ENCODE results near the gene TTLL10.

The TTLL10 gene

DNA sequence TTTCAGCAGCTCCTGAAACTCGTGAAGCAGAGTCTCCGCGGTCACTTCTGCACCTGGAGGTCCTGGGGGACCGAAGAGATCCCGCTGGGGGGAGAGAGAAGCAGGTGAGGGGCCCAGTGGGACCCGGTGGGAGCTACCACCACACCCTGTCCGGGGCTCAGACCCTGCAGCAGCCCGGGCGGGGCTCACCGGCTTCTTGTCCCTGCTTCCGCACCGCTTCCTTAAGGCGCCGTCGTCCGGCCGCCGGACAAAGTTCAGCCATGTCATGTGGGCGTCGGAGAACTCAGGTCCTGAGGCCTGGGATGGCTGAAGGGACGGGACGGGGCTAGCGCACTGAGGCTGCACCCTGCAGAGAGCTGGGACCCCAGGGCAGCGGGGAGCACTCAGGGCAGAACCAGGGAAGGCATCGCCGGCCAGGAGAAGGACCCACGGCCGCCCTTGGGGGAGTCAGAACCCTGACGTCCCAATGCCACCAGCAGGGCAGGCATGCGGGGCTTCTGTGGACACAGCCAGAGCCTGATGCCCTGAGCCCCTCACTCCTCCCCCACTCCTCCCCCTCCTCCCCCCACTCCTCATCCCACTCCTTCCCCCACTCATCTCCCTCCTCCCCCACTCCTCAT, 70.6 kb downstream of the TTLL10 start:
- TF ChIP-seq, protein P1, sequence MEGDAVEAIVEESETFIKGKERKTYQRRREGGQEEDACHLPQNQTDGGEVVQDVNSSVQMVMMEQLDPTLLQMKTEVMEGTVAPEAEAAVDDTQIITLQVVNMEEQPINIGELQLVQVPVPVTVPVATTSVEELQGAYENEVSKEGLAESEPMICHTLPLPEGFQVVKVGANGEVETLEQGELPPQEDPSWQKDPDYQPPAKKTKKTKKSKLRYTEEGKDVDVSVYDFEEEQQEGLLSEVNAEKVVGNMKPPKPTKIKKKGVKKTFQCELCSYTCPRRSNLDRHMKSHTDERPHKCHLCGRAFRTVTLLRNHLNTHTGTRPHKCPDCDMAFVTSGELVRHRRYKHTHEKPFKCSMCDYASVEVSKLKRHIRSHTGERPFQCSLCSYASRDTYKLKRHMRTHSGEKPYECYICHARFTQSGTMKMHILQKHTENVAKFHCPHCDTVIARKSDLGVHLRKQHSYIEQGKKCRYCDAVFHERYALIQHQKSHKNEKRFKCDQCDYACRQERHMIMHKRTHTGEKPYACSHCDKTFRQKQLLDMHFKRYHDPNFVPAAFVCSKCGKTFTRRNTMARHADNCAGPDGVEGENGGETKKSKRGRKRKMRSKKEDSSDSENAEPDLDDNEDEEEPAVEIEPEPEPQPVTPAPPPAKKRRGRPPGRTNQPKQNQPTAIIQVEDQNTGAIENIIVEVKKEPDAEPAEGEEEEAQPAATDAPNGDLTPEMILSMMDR (IDR thresholded peaks at IDR 0.05; ENCODE audit: low read depth, low read length, missing control alignments): no peak
- DNase-seq (ENCODE audit: low read depth): no peak
- no peak overlapping the region for H3K4me3 ChIP-seq (ENCODE audit: low read depth, low read length)

DNA sequence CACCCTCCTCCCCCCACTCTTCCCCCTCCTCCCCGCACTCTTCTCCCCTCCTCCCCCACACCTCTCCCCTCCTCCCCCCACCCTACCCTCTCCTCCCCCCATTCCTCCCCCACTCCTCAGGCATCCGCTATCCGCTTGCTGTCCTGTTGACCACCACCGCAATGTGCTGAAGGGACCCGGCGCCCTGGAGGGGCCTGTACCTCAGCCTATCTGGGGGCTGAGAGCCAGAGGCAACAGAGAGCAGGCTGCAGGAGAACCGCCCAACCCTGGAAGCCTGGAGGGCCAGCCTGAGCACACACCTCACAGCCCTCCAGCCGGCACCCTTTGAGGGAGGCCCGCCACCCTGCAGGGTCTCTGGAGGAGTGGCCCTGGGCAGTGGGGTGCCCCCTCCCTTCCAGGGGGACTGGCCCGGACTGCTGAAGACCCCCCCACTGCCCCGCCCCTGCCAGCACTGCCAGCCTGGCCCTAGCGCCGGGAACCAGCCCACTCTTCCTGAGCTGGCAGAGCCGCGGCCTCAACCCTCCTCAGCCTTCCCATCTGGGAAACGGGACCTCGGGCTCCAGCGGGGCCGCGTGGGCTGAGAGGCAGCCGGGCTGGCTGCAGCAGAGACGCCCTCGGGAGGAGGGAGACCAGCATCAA, 71.6 kb downstream of the TTLL10 start:
- no peak overlapping the region for H3K4me3 ChIP-seq (ENCODE audit: low read depth, low read length)
- DNase-seq (ENCODE audit: low read depth): no peak
- TF ChIP-seq, protein P1 (IDR thresholded peaks at IDR 0.05; ENCODE audit: low read depth, low read length, missing control alignments): no peak

DNA sequence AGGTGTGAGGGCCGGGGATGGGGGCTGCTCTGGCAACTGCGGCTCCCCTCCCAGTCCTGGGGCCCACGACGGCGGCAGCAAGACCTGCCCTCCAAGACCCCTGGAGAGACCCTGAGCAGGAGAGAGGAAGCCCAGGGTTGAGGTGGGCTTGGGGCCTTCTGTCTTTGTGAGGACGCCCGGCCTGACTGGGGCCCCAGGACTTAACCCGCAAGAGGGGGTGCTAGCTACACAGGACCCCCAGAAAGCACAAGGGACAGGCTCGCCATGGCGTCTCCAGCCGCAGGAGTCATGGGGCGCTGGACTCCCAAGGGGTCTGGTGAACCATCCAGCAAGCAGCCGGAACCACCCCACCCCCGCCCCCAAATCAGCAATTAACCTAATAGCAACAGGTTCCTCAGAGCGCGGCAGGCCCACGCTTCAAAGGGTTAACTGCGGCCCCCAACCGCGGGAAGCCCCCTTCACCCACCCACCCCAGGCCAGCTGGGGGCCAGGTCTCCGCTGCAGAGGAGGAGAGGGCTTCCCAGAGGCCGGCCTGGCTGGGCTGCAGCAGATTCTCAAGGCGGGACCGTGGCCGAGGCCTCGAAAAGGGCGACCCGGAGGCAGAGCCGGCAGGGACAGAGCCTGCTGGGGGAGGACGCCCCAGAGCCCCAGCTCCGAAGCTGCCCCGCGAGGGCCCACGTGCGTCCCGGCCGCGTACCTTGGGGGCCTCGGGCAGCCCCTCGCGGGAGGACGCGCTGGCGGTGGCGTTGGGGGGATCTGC, 72.3 kb downstream of the TTLL10 start:
- DNase-seq (ENCODE audit: low read depth): no peak
- H3K4me3 ChIP-seq (ENCODE audit: low read depth, low read length): no peak overlapping the region
- TF ChIP-seq, protein P1 (IDR thresholded peaks at IDR 0.05; ENCODE audit: low read depth, low read length, missing control alignments): no peak

DNA sequence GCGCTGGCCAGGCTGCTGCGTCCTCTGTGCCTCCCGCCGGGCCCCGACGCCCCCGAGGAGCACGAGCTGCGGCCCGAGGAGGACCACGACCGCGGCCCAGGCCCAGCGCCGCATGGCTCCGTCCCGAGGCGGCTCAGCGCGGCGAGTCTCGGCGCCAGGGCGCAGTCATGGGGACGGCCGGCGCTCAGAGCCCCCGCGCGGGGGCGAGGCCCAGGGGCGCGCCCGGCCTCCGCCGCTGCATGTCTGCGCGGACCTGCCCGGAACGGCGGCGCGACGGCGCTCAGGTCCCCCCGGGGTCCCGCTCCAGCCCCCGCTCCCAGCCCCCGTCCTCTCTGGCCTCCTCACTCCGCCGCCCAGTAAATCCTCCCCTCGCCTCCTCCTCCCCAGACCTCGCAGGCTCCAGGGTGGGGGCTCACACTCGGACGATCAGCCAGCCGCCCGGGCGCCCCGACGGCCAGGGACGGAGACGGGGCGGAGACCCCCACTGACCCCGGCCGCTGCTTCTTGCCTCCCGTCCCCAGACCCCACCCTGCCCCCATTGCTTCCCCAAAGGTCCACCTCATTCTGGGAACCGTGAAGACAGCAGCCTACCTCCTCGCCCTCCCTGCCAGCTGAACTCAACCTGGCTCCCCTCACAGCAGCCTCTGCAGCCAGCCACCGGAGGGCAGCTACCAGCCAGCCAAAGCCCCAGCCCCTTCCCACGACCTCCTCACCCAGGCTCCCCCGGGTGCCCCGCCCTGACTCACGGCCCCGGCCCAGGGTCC, 73.1 kb downstream of the TTLL10 start, which contains the start of gene C1QTNF12:
Gene C1QTNF12, minus strand, starts transcription at position 146 of the 764 bp plus-strand sequence. Its CDS starts 32 bp downstream, at position 114.
- TF ChIP-seq, protein P1 (IDR thresholded peaks at IDR 0.05; ENCODE audit: low read depth, low read length, missing control alignments): no peak
- H3K4me3 ChIP-seq (ENCODE audit: low read depth, low read length): no peak within 1 kb of the TSS
- DNase-seq (ENCODE audit: low read depth): no peak

DNA sequence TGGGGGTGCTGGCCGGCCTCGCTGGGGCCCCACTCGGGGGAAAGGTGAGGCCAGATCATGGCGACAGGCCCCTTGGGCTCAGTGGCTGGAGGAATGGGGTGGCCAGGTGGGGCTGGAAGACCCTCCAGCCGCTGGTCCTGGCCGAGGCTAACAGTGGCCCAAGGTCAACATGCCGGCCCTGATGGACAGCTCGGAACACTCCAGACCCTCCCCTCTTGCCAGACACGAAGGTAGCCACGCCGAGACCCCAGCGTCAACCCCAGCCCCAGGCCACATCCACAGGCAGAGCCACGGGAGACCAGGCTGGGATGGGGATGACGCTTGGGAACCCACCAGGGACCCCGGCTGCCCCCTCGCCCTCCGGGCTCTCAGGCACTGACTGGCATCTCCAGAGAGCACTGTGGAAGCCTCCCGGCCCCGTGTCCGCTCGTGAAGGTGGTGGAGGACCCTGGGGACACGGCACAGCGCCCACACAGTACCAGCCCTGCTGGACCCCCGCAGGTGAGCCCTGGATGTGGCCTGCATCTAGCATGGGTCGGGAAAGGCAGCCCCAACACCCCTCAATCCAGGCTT, 73.7 kb downstream of the TTLL10 start:
- H3K4me3 ChIP-seq (ENCODE audit: low read depth, low read length): no peak overlapping the region
- TF ChIP-seq, protein P1 (IDR thresholded peaks at IDR 0.05; ENCODE audit: low read depth, low read length, missing control alignments): no peak
- DNase-seq (ENCODE audit: low read depth): no peak
